ENCODE measurements around the gene ETV3L. TPM values are rescaled to one million over a fixed set of nuclear protein-coding genes. Genes with fewer than 3 reads are reported as not detected.

The ETV3L gene
- total RNA-seq, 1 donor from 2014 or later, result not detected

DNA sequence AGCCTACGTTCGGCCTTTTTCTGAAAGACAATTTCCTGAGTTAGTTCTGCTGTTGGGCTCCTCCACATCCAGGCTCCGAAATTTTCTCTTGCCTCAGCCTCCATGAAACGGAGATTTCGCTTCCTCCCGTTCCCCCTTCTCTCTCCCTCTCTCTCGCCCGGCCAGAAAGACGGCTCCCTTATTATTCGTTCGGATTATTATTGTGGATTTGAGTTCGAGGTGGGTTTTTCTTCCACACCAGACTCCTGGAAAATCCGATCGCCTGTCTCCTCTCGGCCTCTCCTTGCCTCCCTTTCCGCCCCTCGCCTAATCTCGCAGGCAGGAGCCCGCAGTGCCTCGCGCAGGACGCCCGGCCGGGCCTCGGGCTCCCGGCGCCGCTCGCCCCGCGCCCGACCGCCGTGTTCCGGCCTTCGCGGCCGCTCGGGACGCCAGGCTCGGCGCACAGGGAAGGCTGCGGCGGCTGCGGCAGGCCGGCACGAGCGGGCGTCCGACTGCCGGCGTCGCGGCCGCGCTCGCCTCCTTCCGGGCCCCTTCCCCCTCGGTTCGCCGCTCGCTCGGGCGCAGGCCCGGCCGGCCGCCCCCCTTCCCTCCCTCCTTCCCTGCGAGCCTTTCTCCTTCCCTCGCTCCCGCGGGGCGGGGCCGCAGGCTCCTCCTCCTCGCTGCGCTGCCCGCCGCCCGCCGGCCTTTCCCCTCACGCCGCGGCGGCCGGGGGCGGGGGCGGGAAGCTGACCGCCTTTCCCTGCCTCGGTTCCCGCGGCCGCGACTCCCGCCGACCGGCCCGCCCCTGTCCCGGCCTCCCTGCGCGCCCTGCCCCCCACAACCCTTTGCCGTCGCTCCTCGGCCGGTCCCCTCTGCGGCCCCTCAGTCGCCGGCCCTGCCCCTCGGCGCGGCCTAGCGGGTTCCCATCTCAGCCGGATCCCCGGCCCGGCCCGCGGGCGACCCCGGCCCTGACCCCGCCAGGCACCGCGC, 54.1 kb downstream of the ETV3L start, which contains the start of gene ARHGEF11:
Gene ARHGEF11, minus strand, starts transcription at position 493 of the 969 bp plus-strand sequence. CDS start 1,412 bp downstream, outside the sequence.
- DNase-seq (ENCODE audit: low spot score), result peak; percentile 95
- H3K36me3 Mint-ChIP-seq (ENCODE audit: low read depth), result no peaks in the 10 kb centered on the region
- peaks cover 51% of the 10 kb centered on the region for H3K4me1 Mint-ChIP-seq (ENCODE audit: low read depth)
- peak within 1 kb of the TSS; percentile 94 for H3K4me3 Mint-ChIP-seq (ENCODE audit: unreplicated experiment)
- H3K27me3 Mint-ChIP-seq (ENCODE audit: low read depth), result peaks cover 1% of the 10 kb centered on the region
- TF ChIP-seq, protein P1, sequence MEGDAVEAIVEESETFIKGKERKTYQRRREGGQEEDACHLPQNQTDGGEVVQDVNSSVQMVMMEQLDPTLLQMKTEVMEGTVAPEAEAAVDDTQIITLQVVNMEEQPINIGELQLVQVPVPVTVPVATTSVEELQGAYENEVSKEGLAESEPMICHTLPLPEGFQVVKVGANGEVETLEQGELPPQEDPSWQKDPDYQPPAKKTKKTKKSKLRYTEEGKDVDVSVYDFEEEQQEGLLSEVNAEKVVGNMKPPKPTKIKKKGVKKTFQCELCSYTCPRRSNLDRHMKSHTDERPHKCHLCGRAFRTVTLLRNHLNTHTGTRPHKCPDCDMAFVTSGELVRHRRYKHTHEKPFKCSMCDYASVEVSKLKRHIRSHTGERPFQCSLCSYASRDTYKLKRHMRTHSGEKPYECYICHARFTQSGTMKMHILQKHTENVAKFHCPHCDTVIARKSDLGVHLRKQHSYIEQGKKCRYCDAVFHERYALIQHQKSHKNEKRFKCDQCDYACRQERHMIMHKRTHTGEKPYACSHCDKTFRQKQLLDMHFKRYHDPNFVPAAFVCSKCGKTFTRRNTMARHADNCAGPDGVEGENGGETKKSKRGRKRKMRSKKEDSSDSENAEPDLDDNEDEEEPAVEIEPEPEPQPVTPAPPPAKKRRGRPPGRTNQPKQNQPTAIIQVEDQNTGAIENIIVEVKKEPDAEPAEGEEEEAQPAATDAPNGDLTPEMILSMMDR (IDR thresholded peaks at IDR 0.05), result no peak
- H3K27ac Mint-ChIP-seq (ENCODE audit: unreplicated experiment), result peak within 1 kb of the TSS; percentile 99
- H3K9me3 Mint-ChIP-seq (ENCODE audit: low read depth), result no peaks in the 10 kb centered on the region

DNA sequence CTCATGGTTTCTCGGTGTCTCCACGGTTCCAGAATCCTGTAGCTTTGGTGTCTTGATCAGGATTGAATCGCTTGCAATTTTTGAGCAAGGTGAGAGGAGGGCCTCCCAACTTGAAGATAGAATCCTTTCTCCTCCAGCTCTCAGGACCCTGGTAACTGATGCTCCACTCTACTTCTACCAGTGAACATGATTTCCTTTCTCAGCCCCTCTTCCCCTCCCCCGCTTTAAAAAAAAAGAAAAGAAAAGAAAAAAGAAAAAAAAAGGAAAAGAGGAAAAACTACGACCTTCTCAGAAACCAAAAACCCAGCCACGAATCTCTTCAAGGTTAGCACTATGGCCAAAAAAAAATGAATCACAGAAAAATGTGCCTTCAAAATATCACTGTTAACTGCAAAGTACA, 55.3 kb downstream of the ETV3L start:
- no peaks in the 10 kb centered on the region for H3K27me3 Mint-ChIP-seq (ENCODE audit: low read depth)
- H3K36me3 Mint-ChIP-seq (ENCODE audit: low read depth), result no peaks in the 10 kb centered on the region
- DNase-seq (ENCODE audit: low spot score), result no peak
- TF ChIP-seq, protein P1 (IDR thresholded peaks at IDR 0.05), result no peak
- peak overlapping the region; percentile 94 for H3K4me3 Mint-ChIP-seq (ENCODE audit: unreplicated experiment)
- H3K4me1 Mint-ChIP-seq (ENCODE audit: low read depth), result peaks cover 57% of the 10 kb centered on the region
- H3K27ac Mint-ChIP-seq (ENCODE audit: unreplicated experiment), result peak overlapping the region; percentile 71
- no peaks in the 10 kb centered on the region for H3K9me3 Mint-ChIP-seq (ENCODE audit: low read depth)

DNA sequence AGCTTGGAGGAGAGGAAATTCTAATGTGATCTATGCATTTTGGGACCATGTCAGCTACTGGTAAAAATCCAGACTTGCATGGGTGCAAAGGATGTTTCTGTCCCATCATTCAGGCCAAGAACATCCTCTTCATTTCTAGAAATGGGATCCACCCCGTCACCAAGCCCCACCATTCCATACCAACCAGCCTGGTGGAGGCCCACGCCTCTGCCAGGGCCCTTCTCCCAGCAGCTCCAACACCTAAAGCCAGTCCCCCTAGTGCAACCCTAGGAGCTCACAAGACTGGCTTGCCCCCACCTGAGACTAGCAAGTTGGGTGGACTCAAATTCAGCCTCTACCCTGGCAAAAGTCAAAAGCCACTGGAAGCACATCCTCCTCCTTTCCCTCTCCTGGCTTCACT, 55.9 kb downstream of the ETV3L start:
- Mint-ChIP-seq H3K27ac (ENCODE audit: unreplicated experiment) (peak overlapping the region; percentile 33), H3K4me3 (ENCODE audit: unreplicated experiment) (peak overlapping the region; percentile 94), H3K4me1 (ENCODE audit: low read depth) (peaks cover 60% of the 10 kb centered on the region), H3K27me3 (ENCODE audit: low read depth) (no peaks in the 10 kb centered on the region), H3K36me3 (ENCODE audit: low read depth) (no peaks in the 10 kb centered on the region), H3K9me3 (ENCODE audit: low read depth) (no peaks in the 10 kb centered on the region)
- no peak for DNase-seq (ENCODE audit: low spot score)
- TF ChIP-seq, protein P1 (IDR thresholded peaks at IDR 0.05), result no peak

DNA sequence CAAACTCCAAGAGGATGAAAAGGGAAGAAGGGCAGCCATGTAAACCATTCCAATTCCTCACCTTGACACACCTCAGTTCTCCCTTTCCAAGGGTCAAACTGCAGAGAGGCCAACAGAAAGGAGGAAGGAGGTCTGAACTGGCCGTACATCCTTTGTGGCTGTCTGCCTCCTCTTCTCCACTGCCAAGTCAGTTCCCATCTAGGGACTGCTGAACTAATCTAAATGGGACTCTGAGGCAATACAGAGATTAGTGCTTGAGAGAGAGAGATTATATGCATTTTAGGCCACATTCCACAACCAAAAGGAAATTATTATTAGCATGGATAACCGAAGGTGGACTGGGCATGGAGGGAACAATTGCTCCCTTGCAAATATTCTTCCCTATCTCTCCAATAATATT, 56.8 kb downstream of the ETV3L start:
- H3K27ac Mint-ChIP-seq (ENCODE audit: unreplicated experiment), result no peak overlapping the region
- H3K36me3 Mint-ChIP-seq (ENCODE audit: low read depth), result no peaks in the 10 kb centered on the region
- peak overlapping the region; percentile 94 for H3K4me3 Mint-ChIP-seq (ENCODE audit: unreplicated experiment)
- TF ChIP-seq, protein P1 (IDR thresholded peaks at IDR 0.05), result no peak
- DNase-seq (ENCODE audit: low spot score), result no peak
- H3K4me1 Mint-ChIP-seq (ENCODE audit: low read depth), result peaks cover 60% of the 10 kb centered on the region
- no peaks in the 10 kb centered on the region for H3K9me3 Mint-ChIP-seq (ENCODE audit: low read depth)
- no peaks in the 10 kb centered on the region for H3K27me3 Mint-ChIP-seq (ENCODE audit: low read depth)

Other genes with a start within 250 kb of the ETV3L start
- gene INSRR, start 240.7 kb downstream of the ETV3L start, total RNA-seq, result not detected in 3 replicates
- gene NTRK1, start 238.9 kb downstream of the ETV3L start, total RNA-seq, result not detected in 3 replicates
- gene PEAR1, start 206.1 kb downstream of the ETV3L start, total RNA-seq, result 1.4 to 13.7 TPM (median 9.9 TPM) in 3 replicates
- gene LRRC71, start 179.2 kb downstream of the ETV3L start, total RNA-seq, result not detected in 3 replicates
- 34.4 to 37.5 TPM (median 34.8 TPM) in 3 replicates for gene ARHGEF11, start 54.1 kb downstream of the ETV3L start, total RNA-seq
- gene ETV3, start 38.6 kb upstream of the ETV3L start, total RNA-seq, result 23.4 to 25.6 TPM (median 24.4 TPM) in 3 replicates